NCI-H69 (cell line): ENCODE results near the gene AGAP1.
A peak's percentile ranks its signal among the peaks of the same experiment; 100 is the strongest.

ENCODE experiments used
- DNase-seq: peaks from one replicate; lab custom pipeline; 2025; lab: John Stamatoyannopoulos, UW

Gene AGAP1

DNA sequence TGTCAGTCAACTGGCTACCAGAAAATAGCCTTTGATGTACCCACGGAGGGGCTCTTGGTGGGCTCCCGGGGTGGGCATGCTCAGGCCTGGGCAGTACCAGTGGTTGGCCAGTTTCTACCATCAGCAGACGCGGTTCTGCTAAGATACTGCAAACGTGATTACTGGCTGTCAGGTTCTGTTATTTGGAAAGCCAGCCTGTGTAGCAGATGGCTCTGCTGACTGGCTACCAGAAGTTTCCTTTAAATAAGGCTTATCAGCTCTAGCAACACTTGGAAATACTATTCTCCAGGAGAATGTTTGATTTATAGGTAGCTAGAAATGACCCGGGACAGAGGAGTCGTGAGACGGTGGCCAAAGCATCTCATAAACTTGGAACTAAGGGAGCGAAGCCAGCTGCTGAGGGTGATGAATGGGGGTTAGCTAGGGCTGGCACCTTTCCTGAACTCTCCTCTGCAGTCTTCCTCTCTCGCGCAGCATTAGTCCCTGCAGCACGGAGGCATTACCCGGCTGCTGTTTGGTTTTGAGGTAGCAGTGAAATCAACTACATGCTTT, 171.9 kb downstream of the AGAP1 start:
- DNase-seq = peak; percentile 73

DNA sequence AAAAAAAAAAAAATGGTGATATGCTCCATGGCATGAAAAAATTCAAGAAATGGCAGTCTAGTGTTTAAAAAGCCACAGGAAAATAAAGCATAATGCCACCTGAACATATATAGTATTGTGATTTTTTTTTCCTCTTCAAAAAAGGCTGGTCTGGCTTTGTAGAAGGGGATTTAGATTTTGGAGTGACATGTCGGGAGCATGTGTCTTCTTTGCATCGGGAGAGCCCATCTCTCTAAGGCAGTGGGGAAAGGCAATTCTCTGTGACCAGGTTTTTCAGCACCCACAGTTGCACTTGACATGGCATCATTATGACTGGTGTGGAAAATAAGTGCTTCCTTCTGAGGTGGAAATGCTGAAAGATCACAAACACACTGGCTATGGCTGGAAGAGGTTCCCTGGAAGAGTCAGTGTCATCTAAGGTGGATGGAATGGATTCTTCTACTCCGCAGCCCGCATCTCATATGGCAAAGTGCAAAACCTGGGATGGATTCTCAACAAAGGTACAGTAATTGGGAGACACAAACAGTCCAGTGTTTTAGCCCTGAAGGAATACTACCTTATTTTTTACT, 172.5 kb downstream of the AGAP1 start:
- DNase-seq = peak; percentile 87

DNA sequence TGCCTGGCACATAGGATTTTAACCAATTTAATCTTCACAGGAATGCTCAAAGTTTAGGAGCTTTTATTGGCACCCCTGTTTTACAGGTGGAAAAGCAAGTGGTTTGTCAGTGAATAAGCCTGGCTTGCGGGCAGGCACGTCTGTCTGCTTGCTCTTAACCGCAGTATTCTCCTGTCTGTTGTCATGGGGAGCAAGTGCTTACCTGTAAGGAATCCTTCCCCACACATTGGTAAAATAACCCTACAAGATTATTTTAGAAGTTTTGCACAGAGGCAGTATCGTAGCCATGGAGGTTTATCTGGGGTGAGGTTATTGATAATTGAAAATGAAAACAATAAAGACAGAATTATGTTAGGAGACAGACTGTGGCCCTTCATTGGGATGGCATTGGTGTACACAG, 174.9 kb downstream of the AGAP1 start:
- DNase-seq = peak; percentile 29

DNA sequence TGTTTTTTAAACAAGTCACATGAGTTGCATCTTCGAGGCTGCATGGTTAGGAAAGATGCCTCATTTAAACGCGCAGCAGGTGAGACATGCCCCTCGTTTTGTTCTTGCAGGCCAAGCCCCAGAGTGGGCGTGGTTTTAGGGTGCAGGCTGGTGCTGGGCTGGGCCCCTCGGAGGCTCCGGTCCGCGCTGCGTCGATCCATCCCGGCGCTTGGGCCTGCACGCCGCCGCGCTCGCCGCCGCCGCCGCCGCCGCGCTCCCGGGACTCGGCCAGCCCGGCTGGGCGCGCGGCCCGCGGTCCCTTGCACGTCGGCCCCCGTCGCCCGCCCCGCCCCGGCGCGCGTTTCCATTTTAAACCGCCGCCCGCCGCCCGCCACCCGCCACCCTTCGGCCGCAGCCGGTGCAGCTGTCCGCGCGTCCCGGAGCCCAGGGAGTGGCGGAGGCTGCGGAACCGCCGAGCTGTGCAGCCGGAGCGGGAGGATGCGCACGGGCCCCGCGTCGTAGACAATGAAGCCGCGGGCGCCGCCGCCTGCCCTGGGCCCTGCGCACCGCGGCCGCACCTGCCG, 175.5 kb downstream of the AGAP1 start:
- peak; percentile 93 for DNase-seq

DNA sequence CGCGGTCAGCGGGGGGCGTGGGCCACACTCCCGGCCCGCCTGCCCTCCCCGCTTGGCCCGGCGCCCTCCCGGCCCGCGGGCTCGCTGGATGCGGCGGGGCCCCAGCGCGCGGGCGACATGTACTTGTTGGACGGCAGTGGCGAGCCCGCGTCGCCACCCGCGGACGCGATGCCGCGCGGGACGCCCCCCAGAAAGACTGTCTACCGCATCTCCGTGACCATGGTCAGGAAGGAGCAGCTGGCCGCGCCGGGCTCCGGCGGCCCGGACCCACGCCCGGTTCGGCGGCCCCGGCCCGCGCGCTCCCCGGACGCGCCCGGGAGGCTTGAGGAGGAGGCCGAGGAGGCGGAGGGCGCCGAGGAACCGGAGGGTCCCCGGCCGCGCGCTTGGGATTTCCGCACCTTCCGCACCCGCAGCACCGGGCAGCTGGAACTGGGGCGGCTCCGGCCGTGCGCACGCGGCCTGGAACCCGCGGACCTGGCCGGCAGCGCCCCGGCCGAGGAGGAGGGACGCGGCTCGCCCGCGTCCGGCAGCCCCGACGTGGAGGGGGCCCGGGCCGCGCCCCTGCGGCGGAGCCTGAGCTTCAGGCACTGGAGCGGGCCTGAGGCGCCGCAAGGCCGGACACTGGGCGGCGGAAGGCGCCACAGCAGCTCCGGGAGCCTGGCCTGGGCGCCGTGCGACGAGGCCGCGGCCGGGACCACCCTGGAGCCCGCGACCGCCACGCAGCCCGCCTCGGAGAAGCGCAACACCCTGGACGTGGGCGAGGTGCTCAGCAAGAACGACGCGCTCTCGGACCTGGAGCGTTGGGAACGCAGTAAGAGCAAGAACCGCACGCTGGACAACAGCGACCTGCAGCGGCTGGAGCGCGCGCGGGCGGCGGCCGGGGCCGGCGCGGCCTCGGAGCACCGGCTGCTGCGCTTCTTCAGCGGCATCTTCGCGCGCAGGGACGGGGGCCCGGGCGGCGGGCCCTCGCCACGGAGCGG, 176.4 kb downstream of the AGAP1 start:
- peak; percentile 62 for DNase-seq

DNA sequence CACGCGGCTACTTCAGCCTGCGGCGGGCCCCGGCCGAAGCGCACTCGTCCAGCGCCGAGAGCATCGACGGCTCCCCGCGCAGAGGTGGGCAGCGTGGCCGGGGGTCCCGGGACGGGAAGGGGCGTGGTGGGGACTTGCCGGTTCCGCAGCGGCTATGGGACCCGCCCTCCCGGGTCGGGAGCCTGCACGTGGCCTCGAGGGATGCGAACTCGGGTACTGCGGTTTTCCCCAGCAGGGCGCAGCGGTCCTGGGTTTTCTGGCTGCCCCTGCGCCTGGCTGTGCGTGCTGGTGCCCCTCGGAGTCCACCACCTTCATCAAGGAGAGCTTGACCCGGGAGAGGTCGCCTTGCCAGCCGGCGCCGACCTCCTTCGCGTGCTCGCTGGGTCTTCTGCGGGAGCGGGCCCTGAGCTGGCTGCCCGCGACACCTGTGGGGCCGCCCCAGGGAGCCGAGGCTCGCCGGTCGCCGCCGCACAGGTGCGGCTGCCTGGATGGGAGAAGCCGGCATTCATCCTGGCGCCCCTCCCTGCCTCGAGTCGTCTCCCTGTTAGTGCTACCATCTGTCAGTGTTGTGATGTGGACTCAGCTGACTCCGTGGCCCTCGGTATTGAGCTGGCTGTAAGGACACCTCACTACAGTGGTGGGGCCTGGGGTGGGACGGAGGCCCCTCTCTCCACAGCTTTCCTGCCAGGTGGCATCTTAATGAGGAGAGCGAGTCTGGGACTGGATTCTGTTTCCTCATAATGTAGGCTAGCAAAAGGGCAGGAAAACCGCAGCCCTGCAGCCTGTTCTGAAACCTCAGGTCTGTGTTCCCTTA, 177.3 kb downstream of the AGAP1 start:
- peak; percentile 78 for DNase-seq

DNA sequence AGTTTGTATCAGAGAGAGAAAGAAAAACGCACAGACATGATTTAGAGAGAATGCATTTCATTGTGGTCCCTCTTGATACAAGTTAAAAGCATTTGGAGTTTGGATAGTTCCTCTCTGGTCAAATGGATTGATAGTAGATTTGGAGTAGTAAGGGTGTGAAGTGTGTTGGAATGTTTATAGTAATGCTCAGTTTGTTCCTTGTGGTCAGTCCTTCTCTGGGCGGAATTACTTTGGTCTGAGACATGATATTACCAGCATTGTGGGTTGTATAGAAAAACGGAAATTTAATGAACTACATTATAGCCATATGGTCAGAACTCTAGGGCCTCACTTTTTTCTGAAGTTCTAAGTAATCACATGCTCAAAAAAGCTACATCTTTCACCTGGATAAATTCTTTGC, 178.9 kb downstream of the AGAP1 start:
- DNase-seq = no peak

DNA sequence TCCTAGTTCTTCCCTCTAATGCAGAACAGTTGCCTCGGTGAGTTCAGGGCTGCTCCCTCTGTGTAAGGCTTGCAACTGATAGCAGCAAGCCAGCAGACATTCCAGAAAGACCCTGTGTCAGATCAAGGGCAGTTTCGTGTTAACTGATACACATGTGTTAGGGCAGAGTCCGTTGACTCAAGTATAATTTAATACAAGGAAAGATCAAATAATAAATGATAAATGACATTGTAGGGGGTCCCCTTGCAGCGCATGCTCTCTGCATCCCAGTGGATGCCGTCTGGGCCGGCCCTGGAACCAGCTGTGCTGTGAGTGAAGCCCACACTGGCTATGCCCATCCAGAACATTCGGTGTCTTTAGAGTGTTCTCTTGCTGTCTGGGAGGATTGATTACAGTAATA, 180.3 kb downstream of the AGAP1 start:
- DNase-seq = peak; percentile 64

DNA sequence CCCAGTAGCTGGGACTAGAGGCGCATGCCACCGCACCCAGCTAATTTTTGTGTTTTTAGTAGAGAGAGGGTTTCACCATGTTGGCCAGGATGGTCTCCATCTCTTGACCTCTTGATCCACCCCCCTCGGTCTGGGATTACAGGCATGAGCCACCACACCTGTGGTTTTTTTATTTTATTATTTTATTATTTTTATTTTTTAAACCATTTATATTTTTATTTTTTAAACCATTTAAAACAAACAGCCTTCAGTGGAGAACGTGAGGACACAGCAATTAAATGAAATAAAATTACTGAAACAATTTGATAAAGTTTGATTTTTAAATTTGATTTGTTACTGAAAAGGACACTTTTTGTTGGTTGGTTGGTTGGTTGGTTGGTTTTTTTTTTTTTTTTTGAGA, 181.0 kb downstream of the AGAP1 start:
- no peak for DNase-seq

DNA sequence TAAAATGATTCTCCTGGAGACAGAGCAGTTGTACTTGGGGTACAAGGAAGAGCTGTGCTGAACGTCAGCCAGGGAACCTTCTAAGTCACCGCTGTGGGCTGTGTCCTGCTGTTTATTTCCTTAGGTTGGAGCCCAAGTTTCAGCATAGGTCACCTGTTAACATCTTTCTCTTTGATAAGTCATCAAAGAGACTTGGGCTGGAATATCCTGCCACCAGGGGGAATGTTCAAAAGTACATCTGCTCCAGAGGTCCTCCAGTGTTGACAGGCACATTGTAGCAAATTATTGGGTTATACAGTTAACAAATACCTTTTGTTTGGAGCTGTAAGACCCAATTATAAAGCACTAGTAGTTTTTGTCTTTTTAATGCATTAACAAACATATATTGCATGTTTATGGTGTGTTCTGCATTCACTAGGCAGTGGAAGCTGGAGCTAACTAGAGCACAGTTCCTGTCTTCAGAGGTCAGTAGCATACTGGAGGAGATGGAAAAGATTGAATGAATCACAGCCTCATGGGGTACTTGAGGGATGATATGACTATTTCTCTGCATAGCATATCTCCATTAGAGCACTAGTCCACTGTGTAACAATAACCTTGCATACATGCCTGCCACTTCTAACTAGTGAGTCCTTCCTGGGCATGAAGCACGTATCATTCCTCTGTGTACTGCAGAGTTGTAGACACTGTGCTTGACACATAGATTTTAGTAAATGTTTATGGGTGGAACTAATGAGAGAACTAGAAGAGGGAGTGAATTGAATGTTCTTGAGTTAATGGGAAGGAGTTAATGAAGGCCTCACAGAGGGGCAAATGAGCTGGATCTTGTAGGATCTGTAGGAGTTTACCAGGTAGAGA, 182.1 kb downstream of the AGAP1 start:
- DNase-seq = peak; percentile 76

DNA sequence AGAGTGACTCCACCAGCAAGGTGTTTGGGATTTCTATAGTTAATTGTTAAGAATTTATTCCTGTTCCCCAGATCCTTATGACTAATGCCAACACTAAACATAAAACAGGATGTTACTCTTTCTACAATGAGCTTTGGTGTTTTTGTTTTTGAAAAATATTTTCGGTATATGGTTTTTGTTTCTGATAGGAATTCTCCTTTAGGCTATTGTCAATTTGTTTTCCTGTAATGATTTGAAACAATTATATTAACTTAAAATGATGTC, 182.6 kb downstream of the AGAP1 start:
- DNase-seq = no peak

DNA sequence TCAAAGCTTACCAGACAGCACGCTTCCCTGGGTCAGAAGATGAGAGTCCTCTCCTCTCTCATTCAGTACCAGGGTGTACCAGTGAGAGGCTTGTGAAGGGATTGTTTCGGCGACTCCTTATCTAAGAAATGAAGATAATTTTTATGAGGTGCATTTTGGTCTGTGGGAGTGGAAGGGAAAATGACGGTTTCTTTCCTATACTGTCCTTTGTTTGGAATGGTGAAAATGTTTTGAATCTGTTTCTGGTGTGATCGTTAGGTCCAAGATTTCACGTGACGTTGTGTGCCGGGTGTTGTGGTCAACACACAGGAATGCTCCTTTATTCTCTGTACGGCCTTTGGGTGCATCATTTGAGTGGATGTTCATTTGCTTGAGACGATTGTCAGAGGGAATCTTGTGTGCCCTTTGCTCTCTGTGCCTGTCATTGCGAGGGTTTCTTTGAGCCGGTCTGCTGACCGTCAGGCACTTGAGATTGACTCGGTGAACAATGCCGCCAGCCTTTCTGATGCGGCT, 183.5 kb downstream of the AGAP1 start:
- DNase-seq = no peak

DNA sequence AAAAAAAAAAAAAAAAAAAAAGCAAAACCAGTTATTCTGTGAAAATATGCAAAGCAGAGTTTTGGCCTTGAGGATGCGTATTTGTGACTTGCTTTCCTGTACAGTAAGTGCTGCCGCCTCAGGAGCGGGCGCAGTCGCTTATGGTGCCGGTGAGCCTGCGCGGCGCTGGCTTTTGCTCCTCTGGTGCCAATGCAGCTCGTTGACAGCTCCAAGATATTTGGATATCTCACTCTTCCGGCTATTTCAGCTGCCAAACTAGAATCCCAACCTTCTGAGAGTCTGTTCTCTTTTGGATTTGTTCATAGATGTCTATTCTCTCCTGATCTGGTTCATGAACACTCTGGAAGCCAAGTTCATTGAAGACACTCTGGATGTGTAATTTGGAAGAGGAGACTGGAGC, 184.1 kb downstream of the AGAP1 start:
- DNase-seq = no peak

DNA sequence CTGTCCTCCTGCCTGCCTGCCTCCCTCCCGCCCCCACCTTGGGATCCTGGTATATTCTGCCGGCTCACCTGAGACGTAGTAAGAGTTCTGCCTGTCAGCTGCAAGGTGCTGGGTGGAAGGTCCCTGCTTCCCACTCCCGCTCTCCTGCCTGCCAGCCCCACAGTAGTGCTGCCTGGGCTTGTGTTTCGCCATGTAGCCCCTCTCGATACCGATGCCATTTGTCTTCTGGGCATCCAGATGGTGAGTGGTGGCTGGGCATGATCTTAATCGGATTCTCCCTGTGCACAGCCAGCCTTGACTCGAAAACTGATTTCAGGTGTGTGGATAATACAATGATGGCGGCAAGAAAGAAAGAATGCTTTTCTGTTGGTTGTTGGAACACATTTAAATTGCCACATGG, 184.9 kb downstream of the AGAP1 start:
- DNase-seq = no peak

DNA sequence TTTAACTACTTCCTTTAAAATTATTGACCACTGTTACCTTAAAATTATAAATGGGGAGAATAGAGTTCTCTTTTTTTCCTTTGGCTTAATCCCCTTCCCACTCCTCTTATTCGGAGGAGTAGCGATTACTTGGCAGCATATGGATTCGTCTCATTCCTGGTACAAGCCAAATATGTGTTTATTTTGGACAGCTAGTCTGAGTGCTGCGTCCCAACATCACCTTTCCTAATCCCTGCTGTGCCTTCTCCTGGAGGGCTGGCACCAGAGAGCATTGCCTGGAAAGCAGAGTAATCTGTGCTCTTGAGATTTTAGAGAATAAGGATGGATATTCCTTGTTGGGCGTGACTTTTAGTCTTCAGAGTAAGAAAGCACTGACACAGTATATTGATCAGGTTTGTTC, 185.6 kb downstream of the AGAP1 start:
- peak; percentile 34 for DNase-seq

DNA sequence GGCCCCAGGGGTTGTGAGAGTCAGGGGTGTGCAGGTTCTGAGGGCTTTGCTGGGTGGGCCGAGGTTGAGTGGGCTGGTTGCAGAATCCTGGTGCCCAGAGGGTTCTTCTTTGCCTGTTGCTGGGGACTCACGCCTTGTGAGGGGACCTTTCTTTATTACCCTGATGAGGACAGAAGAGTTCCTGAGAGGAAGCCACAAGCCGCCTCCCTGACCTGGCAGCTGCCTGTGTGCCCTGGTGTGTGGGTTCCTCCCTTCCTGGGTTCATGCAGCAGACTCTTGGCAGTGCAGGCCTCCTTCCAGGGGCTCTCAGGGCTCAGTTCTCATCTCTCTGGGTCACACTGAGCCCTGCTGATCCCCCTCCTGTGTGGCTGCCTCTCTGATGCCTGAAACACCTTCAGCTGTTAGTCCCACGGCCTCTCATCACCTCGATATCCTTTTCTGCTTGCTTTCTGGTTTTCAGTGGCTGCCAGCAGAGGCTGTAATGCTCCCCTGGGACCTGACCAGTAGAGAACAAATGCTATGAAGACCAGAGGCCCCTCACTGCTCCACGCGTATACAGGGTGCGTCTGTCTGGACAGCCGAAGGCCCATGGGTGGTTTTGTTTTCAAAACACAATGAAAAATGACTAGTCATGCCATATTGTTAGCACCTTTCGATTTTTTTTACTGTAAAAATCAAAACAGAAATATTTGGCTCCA, 191.3 kb downstream of the AGAP1 start:
- peak; percentile 5 for DNase-seq

DNA sequence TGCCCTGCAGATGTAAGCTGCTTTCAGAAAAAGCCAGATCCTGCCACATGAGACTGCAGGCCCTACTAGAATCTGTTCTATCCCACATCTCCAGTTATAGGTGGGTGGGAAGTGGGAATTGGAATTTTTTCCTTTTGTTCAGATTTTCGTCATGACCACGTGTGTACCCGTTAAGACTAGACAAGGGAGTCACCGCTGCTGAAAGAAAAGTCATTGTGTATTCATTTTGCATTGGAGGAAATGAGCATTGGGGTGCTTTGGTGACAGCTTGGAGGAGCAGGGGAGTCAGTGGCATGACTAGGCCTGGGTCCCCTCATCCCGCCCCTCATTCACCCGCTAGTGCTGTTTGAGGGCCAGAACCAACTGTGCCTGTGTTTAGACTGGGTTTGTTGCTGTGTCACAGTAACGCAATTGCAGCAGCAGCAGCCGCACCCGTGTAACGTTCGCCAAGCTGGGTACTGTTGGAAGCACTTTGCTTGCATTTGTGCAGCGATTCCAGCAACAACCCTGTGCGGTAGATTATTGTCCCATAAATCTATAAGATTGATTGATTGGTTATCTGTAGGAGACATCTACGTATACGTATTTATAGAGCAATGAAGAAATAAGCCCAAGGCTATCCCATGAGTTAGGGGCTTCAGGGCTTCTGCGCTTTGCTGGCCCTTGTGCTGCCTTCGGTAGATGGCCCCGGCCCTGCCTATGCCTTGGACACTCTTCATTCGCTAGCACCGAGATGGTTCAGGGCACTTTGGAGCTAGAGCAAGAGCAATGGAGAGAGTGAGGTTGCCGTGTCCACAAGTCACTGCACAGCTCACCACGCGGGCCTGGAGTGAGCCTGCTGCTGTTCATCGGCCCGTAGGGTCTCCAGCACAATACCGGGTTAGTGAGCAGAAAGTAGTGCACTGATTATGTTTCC, 194.9 kb downstream of the AGAP1 start:
- DNase-seq = no peak

DNA sequence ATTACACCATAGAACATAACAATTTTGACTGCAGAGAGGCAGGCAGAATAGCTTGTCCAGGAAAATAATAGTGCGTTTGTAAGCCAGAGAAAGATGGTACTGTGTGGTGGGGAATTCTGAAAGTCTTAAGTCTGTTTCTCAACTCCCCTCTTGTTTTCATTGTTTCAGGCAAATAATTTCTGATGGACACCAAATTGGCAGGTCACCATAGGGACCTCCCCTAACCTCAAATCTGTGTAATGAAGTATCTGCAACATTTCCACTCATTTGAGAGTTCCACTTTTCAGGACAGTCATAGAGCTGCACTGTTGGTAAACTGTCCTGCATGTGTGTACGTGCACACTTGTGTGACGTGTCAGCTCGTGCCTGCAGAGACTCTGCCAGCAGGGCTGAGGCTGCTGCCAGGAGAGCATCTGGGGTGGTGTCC, 195.6 kb downstream of the AGAP1 start:
- DNase-seq = no peak

DNA sequence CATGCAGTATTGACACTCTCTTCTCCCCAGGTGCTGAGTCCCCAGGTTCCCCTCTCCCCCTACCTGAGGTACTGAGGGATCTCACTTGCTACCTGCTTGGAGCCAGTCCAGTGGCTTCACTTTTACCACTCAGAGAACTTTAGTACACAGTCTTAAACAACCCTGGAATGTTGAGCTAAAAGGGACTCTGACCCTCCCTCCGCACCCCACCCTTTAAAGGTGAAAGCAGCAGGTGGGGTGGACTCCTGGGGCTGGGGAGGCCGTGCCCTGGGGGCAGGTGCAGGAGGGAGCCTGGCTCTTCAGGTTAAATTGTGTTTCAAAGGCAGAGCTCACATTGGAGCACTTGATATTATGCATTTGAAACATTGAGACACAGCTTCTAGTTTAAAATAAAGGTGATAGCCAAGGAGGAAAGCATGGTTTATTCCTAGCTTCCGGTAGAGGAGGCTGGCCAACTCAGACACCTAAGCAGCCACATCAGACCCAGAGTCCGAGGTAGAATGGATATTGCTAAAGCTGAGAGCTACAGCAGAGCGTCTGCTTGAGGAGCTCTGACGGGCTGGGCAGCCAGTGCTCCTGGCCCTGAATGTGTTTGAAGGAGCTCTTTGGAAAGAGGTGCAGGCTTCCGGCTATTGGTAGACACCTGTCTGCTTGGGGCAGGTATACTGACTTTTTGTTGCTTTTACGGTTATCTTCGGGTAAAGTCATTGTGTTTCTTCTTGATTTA, 196.4 kb downstream of the AGAP1 start:
- DNase-seq = no peak
